Smooth muscle cell (in vitro differentiated cells): ENCODE measurements around the gene ZNF891. TPM values are rescaled to one million over a fixed set of nuclear protein-coding genes. Genes with fewer than 3 reads are reported as not detected.

Experiments used
- DNase-seq: peaks from one replicate; lab custom pipeline; 2025; ENCODE audit not compliant: unreplicated experiment; lab: John Stamatoyannopoulos, UW
- H2AFZ ChIP-seq: fragments of 200-600 bp; sonication (generic); 2 replicates; pipeline ENCODE4 v1.6.0; 2016; ENCODE audit warnings: antibody characterized with exemption, low read depth, mild to moderate bottlenecking
- H3F3A ChIP-seq: fragments of 200-600 bp; sonication (generic); 2 replicates; pipeline ENCODE4 v1.6.0; 2017; ENCODE audit warnings: antibody characterized with exemption, low read depth
- H3K27ac ChIP-seq: fragments of 200-600 bp; sonication (generic); 2 replicates; pipeline ENCODE4 v1.5.1; 2016; ENCODE audit warnings: low read depth, mild to moderate bottlenecking
- H3K27me3 ChIP-seq: fragments of 200-600 bp; sonication (generic); 2 replicates; pipeline ENCODE4 v1.6.1; 2016; ENCODE audit warnings: low read depth, mild to moderate bottlenecking
- H3K36me3 ChIP-seq: fragments of 200-600 bp; sonication (generic); 2 replicates; pipeline ENCODE4 v1.5.1; 2016; ENCODE audit warnings: low read depth
- H3K4me1 ChIP-seq: fragments of 200-600 bp; sonication (generic); 2 replicates; pipeline ENCODE4 v1.5.1; 2016; ENCODE audit warnings: low read depth
- H3K4me2 ChIP-seq: fragments of 200-600 bp; sonication (generic); 2 replicates; pipeline ENCODE4 v1.6.0; 2016; ENCODE audit warnings: mild to moderate bottlenecking
- H3K4me3 ChIP-seq: fragments of 200-600 bp; sonication (generic); 2 replicates; pipeline ENCODE4 v1.5.1; 2016; ENCODE audit warnings: mild to moderate bottlenecking
- H3K79me2 ChIP-seq: fragments of 200-600 bp; sonication (generic); 2 replicates; pipeline ENCODE4 v1.6.0; 2016; ENCODE audit warnings: low read depth, mild to moderate bottlenecking
- H3K9ac ChIP-seq: fragments of 200-600 bp; sonication (generic); 2 replicates; pipeline ENCODE4 v1.6.0; 2016; ENCODE audit warnings: low read depth
- H3K9me3 ChIP-seq: fragments of 200-600 bp; sonication (generic); replicated peaks from 2 replicates; pipeline ENCODE4 v1.5.1; 2016; ENCODE audit warnings: low read depth
- H4K20me1 ChIP-seq: fragments of 200-600 bp; sonication (generic); 2 replicates; pipeline ENCODE4 v1.6.0; 2016; ENCODE audit warnings: low read depth
- CTCF ChIP-seq: fragments of 200-600 bp; sonication (generic); IDR thresholded peaks from 2 replicates; pipeline ENCODE4 v1.5.1; 2017; ENCODE audit warnings: borderline replicate concordance, mild to moderate bottlenecking, antibody characterized with exemption; ENCODE audit not compliant: insufficient read depth, poor library complexity, severe bottlenecking
- WGBS: methylation state at CpG from one replicate; pipeline ENCODE4 v1.1.7; 2016; ENCODE audit warnings: low lambda C conversion rate; 5-methylcytosine and 5-hydroxymethylcytosine counted together
- polyA plus RNA-seq: library from polyadenylated mRNA; unstranded; fragments of >200 nt; fragmentation: Nextera tagmentation; extraction: Ambion mirVana; gene quantifications from 2 replicates; pipeline ENCODE4 v1.2.1, GENCODE V29; 2016
- total RNA-seq: library from RNA; depleted of rRNA; stranded (reverse); fragments of >200 nt; gene quantifications from 2 replicates; pipeline ENCODE4 v1.2.3, GENCODE V29; 2014

Gene ZNF891
- total and polyA plus RNA-seq, 2 experiments from 2014 or later: 0.25 to 0.90 TPM

- H4K20me1 ChIP-seq: no peaks in the 10 kb centered on the region
- H3K27me3 ChIP-seq: no peaks in the 10 kb centered on the region
- WGBS: 100% methylated on average over 1 of the region's 1 CpG
- no peak overlapping the region for H3K4me2 ChIP-seq
- H2AFZ ChIP-seq: no peak overlapping the region
- DNase-seq: no peak
- no peaks in the 10 kb centered on the region for H3K79me2 ChIP-seq
- peaks cover 48% of the 10 kb centered on the region for H3K36me3 ChIP-seq
- H3F3A ChIP-seq: peaks cover 29% of the 10 kb centered on the region
- H3K4me1 ChIP-seq: no peaks in the 10 kb centered on the region
- TF ChIP-seq CTCF: no peak
- H3K27ac ChIP-seq: no peak overlapping the region
- H3K9ac ChIP-seq: no peak overlapping the region
- peaks cover 82% of the 10 kb centered on the region for H3K9me3 ChIP-seq
- H3K4me3 ChIP-seq: no peak overlapping the region
Measured at GRCh38 chr12:133061954-133062353, 68.1 kb downstream of the ZNF891 start.

DNA sequence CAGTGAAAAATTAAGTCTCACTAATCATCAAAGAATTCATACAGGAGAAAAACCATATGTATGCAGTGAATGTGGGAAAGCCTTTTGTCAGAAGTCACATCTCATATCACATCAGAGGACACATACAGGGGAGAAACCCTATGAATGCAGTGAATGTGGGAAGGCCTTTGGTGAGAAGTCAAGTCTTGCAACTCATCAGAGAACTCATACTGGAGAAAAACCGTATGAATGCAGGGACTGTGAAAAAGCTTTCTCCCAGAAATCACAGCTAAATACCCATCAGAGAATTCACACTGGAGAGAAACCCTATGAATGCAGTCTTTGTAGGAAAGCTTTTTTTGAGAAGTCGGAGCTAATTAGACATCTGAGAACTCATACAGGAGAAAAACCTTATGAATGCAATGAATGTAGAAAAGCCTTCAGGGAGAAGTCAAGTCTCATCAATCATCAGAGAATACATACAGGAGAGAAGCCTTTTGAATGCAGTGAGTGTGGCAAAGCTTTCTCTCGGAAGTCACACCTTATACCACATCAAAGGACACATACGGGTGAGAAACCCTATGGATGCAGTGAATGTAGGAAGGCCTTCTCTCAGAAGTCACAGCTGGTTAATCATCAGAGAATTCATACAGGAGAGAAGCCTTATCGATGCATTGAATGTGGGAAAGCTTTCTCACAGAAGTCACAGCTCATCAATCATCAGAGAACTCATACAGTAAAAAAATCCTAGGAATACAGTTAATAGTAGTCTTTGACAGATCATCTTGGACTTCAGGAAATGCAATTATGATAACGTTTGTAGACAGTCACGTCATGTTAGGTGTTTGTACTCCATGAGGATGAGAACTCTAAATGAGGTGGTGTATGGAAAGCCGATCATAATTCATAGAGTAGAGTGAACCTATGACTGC is 71.6 kb downstream of the ZNF891 start:
- Histone ChIP-seq H3K79me2 (no peaks in the 10 kb centered on the region), H3K4me2 (no peak overlapping the region), H4K20me1 (no peaks in the 10 kb centered on the region), H3K27ac (no peak overlapping the region), H3K36me3 (peaks cover 70% of the 10 kb centered on the region), H3K9ac (no peak overlapping the region), H2AFZ (no peak overlapping the region), H3K4me3 (peak overlapping the region; percentile 1), H3K4me1 (no peaks in the 10 kb centered on the region), H3F3A (peaks cover 36% of the 10 kb centered on the region), H3K9me3 (peaks cover 96% of the 10 kb centered on the region), H3K27me3 (no peaks in the 10 kb centered on the region)
- WGBS: 92% methylated on average over 8 of the region's 8 CpGs
- no peak for TF ChIP-seq CTCF
- no peak for DNase-seq

- 100% methylated on average over 5 of the region's 5 CpGs for WGBS
Measured at GRCh38 chr12:133057446-133057845, 72.6 kb downstream of the ZNF891 start.

More at GRCh38 chr12:133057446-133057845, 72.6 kb downstream of the ZNF891 start:
- no peak overlapping the region for H3K4me2 ChIP-seq
- no peaks in the 10 kb centered on the region for H3K27me3 ChIP-seq
- no peak for TF ChIP-seq CTCF
- H3F3A ChIP-seq: peaks cover 36% of the 10 kb centered on the region
- peaks cover 97% of the 10 kb centered on the region for H3K9me3 ChIP-seq
- H3K79me2 ChIP-seq: no peaks in the 10 kb centered on the region
- H4K20me1 ChIP-seq: no peaks in the 10 kb centered on the region
- DNase-seq: no peak
- no peak overlapping the region for H2AFZ ChIP-seq
- no peak overlapping the region for H3K27ac ChIP-seq
- H3K36me3 ChIP-seq: peaks cover 78% of the 10 kb centered on the region
- no peaks in the 10 kb centered on the region for H3K4me1 ChIP-seq
- no peak overlapping the region for H3K4me3 ChIP-seq
- H3K9ac ChIP-seq: no peak overlapping the region

Other genes starting within 250 kb of the ZNF891 start
- 24.0 and 27.5 TPM in 2 replicates for gene CHFR, start 242.7 kb downstream of the ZNF891 start, total RNA-seq
- 24.0 and 26.2 TPM in 2 replicates for gene CHFR, start 242.7 kb downstream of the ZNF891 start, polyA plus RNA-seq
- gene ZNF605, start 174.0 kb downstream of the ZNF891 start, total RNA-seq: 9.7 and 13.9 TPM in 2 replicates
- 4.1 and 6.3 TPM in 2 replicates for gene ZNF605, start 174.0 kb downstream of the ZNF891 start, polyA plus RNA-seq
- 7.7 and 8.8 TPM in 2 replicates for gene ZNF26, start 143.9 kb downstream of the ZNF891 start, total RNA-seq
- 5.6 and 6.1 TPM in 2 replicates for gene ZNF26, start 143.9 kb downstream of the ZNF891 start, polyA plus RNA-seq
- gene ZNF84, start 92.8 kb downstream of the ZNF891 start, total RNA-seq: 28.5 and 35.9 TPM in 2 replicates
- 12.1 and 16.5 TPM in 2 replicates for gene ZNF84, start 92.8 kb downstream of the ZNF891 start, polyA plus RNA-seq
- 24.5 and 30.9 TPM in 2 replicates for gene ZNF140, start 49.4 kb downstream of the ZNF891 start, total RNA-seq
- gene ZNF140, start 49.4 kb downstream of the ZNF891 start, polyA plus RNA-seq: 13.8 and 20.9 TPM in 2 replicates
- 4.7 and 13.8 TPM in 2 replicates for gene ZNF10, start 353 bp upstream of the ZNF891 start, total RNA-seq
- gene ZNF10, start 353 bp upstream of the ZNF891 start, polyA plus RNA-seq: 2.9 and 4.2 TPM in 2 replicates
- gene ZNF268, start 51.2 kb upstream of the ZNF891 start, total RNA-seq: 25.1 and 37.2 TPM in 2 replicates
- gene ZNF268, start 51.2 kb upstream of the ZNF891 start, polyA plus RNA-seq: 9.4 and 9.8 TPM in 2 replicates
- not detected in 2 replicates for gene ANHX, start 105.6 kb upstream of the ZNF891 start, total RNA-seq
- gene ANHX, start 105.6 kb upstream of the ZNF891 start, polyA plus RNA-seq: not detected in 2 replicates